ENCODE data around the gene IL1RL2.

IL1RL2 gene

DNA sequence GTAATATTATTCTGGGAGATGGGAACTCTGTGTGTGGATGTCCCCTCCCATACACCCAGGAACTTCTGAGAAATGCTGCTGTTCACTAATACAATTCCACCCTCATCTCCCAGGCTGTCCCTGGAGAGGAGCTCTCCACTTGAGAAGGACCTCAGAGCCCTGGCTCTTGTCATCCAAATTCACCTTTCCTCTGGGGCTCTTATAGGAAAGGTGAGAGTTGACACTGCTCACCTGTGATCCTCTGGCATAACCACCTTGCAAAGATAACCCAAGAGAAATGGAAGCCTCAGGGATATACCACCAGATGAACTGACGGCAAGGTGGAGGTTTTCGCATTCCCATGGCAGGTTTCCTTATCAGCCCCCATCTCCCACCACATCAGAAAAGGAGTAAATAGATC is 52.0 kb downstream of the IL1RL2 start:
- no peak for DNase-seq (ENCODE audit: low spot score)

DNA sequence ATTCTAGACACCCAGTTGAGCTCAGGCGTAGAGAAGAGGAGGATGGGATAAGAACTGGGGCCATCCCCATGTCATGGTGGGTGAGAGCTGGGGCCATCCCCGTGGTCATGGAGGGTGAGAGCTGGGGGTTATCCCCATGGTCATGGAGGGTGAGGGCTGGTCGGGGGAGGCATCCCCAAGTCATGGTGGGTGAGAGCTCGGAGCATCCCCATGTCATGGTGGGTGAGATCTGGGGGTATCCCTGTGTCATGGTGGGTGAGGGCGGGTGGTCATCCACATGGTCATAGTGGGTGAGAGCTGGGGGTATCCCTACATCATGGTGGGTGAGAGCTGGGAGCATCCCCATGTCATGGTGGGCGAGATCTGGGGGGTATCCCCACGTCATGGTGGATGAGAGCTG is 52.5 kb downstream of the IL1RL2 start:
- DNase-seq (ENCODE audit: low spot score), result no peak

DNA sequence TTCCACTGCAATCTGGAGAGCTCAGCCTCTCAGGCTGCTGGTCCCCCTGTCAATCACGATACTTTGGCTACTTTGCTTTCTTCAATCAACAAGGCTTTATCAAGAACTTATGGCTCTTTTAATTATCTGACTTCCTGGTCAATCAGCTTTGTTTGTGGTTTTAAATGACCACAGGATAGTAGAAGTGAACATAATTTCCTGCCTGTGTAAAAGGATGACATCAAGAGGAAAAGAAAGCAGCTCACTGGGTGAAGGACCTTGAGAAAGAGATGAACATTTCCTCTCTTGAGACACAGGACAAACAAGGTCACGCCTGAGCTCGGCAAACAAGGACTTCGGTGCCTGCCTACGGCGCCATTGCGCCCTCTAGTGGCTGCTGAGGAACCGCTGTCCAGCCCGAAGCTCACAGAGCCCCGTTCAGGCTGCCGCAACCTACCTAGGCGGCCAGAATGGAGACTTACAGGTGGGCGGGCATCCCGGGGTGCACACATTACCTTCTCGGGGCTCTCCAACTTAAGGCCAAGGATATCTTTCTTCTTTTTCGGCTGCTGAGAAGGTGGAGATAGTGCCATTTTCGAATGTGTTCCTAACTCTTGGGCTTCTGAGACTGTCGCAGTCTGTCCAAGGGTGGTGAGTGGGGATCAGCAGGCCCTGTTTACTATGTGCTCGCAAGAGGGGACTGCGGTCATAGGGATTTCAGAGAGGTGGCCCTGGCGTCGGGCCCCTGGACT is 54.0 kb downstream of the IL1RL2 start:
- DNase-seq (ENCODE audit: low spot score), result peak; percentile 82

DNA sequence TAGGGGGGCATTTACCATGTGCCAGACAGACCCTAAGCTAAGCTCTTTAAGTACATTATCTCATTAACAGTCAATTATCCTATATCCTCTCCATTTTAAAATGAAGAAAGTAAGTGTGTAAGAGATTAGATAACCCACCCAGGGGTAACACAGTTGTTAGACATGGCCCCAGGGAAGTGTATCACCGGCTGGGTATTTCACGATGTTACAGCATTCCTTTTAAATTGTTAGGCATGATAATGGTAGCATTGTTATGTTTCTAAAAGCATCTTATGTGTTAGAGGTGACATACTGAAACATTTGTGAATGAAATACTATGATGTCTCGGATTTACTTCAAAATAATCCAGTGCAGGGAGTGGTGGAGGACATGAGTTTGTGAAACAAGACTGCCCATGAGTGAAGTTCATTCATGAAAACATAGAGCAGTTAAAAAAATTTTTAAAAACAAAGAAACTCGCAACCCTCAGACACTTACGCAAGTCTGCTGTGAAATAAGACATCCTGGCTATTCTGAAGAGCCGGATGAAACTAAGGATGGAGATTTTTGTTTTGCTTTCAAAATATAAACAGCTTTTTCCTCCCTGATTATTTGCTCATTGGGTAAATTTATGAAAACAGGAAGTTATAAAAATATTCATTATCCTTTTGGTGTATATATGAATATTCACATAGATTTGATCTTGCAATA is 54.9 kb downstream of the IL1RL2 start:
- DNase-seq (ENCODE audit: low spot score), result no peak

DNA sequence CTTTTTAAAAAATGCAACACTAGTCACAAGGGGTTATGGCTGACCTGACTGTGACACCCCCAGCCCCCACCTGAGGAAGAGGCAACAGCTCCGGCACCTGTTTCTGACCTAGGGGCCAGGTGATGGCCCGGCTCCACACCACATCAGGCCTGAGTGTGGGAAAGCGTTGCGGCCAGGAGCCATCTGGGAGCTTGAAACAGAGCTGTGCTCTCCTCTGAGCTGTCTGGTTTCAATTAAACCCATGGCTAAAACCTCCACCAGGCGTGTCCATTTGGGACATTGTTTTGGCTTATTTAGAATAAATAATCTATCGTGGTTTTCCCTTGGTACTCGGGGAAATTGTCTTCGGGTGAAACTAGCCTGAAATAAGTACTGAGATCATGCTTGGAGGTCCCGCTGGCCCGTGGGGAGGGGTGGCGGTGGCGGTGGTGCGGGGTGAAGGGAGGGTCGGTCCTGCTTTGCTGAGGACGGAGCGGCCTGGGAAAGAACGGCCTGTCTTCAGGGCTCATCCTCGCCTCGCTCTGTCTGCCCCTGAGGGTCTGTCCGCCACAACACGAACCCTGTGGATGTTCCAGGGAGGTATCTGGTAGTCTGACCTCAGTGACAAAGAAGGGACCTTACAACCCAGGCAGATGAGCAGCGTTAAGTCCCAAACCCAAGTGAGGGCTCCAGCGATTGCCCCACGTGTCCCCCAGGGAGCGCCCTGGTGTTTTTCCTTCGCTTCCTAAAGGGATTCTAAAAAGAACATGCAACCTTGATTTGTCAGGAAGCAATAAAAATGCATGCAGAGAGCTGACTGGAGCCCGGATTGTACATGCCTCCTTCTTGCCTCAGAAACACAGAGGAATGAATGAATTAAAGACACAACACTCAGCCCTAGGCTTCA is 58.7 kb downstream of the IL1RL2 start:
- DNase-seq (ENCODE audit: low spot score), result no peak

DNA sequence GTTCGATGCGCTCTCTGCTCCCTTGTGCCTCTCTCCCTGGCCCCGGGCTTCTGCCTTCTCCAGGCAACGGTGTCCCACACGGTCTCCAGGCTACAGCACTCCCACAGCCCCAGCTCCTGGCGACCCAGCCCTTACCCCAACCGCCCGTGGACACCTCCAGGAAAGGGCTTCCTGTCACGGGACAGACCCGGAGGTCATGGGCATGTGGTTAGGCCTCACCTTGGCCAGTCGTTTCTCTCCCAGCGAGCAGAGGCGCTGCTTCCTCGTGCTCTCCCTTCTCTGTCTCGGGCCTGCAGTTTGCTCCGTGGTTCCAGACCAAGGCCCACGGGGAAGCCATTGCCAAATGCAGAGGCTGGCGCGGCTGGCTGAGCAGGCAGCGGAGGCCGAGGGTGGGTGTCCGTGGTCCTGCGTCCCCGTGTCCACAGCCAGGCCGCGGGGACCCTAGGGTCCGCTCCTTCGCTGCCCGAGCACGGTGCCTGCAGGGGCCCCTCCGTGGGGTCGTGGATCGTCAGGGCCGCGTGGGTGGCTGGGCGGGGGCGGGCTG is 63.5 kb downstream of the IL1RL2 start:
- no peak for DNase-seq (ENCODE audit: low spot score)

DNA sequence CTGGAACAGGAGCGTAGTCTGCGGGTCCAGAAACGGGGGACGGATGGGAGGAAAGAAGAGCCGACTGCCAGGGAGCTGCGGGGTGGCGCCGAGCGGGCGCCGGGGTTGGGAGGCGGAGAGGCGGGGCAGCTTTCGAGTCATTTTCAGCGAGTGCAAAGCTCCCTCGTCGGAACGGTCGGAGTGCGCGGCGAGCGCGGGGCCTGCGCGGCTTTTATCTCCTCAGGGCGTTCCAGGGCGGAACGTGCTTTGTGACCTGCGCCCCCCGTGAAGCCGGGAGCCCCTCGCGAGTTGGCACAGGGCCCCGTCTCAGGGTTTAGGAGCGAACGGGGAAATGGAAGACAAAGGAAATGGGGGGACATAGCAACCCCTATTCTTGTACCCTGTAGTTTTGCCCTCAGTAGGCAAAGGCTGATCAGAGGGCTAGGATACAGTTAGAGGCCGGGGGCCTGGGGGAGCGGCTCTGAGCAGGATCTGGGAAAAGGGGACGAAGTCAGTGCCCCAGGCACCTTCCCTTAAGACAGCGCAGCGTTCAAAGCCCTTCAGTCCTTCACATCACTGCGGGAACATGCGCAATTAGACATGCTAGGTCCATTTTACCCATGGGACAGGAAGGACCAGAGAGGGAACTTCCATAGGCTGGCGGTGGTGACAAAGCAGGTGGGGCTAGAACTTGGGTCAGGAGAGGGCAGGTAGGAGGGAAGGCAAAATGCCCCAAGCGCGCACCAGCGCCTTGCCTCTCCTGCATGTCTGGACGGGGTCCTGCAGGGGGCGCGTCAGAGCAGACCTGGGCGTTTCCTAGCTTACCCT is 64.4 kb downstream of the IL1RL2 start:
- DNase-seq (ENCODE audit: low spot score), result peak; percentile 42

DNA sequence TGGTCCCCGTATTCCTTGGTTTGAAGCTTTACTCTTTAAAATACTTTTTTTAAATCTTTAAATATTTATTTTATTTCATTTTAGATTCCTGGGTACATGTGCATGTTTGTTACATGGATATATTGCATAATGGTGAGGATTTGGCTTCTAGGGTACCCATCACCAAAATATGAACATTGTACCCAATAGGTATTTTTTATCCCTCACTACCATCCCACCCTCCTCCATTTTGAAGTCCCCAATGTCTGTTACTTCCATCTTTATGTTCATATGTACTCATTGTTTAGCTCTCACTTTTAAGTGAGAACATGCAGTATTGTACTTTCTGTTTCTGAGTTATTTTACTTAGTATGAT is 65.0 kb downstream of the IL1RL2 start:
- DNase-seq (ENCODE audit: low spot score), result no peak

DNA sequence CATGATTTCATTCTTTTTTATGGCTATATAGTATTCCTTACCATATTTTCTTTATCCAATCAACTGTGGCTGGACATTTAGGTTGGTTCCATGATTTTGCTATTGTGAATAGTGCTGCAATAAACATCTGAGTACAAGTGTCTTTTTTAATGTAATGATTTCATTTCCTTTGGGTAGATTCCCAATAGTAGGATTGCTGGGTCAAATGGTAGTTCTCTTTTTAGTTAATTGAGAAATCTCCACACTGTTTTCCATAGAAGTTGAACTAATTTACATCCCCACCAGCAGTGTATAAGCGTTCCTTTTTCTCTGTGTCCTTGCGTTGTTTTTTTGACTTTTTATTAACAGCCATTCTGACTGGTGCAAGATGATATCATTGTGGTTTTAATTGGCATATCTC is 65.4 kb downstream of the IL1RL2 start:
- no peak for DNase-seq (ENCODE audit: low spot score)

DNA sequence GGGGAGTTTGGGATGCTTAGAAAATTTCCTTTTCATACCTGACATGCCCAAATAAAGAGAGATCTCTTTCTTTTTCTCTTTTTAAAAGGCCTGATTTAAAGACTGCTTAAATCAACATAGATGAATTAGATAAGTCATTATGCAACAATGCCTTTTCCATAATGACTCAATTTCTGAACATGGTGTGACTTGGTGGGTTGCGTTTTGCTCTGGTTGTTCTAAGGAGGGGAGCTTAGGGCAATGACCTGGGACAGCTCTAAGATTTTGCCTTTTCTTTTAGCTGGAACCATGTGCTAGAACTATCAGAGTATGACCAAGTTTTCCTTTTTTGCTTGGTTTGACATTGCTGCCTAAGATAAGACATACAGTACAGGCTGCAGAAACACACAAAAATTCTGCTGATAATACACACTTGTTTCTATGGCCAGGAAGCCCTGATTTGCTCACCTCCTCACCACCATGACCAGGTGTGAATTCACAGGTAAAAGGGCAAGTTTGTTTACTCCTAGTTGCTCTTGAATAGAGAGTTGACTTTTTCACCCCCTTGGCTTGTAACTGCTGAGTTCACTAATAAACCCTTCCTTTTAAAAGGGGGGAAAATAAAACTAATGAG is 66.4 kb downstream of the IL1RL2 start:
- no peak for DNase-seq (ENCODE audit: low spot score)

DNA sequence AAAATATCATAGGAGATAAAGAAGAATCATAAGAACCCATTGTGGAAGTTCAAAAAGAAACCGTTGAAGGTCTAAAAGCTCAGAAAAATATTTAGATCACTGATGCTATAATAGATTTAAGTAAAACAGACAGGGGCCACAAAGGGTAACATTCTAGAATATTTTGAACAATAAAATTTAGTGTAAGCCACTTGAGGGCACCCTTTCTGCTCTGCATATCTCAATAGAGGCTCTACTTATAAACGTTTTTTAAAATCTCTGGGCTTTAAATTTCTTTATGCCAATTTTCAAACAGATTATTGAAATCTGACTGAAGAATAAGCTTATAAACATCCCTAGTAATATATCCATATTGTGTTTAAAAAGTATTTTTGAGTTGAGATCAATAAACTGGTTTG is 66.9 kb downstream of the IL1RL2 start:
- no peak for DNase-seq (ENCODE audit: low spot score)

DNA sequence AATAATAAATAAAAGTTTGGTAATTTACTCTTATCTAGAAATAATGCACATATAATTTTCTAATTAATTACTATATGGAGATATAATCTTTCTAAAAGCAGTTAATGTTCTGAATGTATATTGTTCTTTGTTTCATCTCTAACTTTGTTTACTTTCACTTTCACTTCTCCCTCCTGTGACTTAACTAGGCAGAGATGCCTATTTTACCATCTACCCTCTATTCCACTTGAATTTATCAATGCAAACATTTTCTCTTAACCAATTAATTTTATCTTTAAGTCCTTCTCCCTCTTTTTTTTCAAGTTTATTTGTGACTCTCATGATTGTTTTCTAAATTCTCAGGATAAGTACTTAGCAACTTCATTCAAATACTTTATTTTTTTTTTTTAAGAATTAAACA is 69.5 kb downstream of the IL1RL2 start:
- peak; percentile 19 for DNase-seq (ENCODE audit: low spot score)

DNA sequence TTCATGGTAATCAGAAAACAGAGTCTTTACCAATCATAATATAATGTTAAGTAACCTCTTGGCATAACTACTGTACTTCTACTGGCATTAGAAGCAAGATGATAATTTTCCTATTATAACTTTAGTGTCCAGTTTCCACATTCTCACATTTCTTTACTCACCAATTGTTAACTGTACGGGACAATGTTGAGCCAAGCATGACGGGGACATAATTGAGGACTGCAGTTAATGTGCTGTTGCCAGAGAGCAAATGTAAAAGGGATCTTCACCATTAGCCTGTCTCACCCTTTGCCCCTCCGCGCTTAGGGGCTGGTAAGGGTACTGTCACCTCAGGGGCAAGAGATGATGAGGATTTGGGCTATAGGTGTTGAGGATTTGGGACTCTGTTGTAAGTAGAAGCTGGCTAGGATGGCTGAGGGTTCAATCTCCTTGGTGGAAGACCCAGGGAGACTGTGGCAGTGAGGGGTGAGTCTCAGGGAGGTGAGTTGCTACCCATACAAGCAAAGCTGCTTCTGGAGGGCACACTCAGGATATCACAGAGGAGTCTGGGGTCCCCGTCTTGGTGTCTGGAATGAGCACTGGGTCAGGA is 70.1 kb downstream of the IL1RL2 start:
- no peak for DNase-seq (ENCODE audit: low spot score)

DNA sequence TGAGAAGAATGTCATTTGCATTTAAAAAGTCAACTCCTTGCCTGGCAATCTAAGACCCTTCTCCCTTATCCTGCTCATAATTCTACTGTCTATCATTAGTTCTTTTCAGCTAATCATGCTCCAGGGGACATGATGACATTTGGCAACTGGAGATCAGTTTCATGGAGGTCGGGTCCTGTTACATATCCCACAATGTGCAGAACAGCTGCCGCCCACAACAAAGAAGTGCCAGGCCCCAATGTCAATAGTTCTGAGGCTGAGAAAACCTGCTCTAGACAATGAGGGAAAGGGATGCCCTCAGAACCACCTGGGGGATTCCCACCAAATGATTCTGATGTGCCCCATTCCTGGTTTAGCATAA is 71.2 kb downstream of the IL1RL2 start:
- DNase-seq (ENCODE audit: low spot score), result no peak

DNA sequence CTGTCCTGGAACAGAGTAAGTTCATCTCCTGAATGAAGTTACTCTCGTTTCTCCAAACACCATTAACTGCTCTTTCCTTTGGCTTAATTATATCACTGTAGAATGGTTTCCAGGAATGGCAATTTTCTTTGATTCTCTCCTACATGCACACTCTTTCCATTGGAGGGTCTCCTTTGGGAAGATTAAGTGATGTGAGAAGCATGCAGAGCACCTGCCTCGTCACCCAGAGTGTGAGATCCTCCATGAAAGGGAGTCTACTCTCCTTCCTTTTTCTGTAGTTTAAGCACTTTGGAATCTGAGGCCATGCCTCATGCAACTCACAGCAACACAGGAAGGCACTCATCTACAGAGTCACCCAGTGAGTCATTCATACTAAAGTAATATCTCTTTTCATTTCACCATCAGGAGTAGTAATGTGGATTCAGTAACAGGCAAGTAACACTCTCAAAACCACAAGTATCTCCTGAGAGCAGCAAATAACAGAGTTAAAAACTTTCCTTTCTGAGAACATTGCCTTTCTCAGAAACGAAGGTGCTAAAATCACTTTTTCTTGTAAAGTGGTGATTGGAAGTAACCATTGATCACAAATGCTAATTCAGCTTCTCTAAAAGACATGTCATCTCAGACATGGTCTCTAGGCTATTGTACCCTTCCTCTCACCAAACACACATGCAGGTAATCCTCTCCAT is 71.7 kb downstream of the IL1RL2 start:
- no peak for DNase-seq (ENCODE audit: low spot score)

DNA sequence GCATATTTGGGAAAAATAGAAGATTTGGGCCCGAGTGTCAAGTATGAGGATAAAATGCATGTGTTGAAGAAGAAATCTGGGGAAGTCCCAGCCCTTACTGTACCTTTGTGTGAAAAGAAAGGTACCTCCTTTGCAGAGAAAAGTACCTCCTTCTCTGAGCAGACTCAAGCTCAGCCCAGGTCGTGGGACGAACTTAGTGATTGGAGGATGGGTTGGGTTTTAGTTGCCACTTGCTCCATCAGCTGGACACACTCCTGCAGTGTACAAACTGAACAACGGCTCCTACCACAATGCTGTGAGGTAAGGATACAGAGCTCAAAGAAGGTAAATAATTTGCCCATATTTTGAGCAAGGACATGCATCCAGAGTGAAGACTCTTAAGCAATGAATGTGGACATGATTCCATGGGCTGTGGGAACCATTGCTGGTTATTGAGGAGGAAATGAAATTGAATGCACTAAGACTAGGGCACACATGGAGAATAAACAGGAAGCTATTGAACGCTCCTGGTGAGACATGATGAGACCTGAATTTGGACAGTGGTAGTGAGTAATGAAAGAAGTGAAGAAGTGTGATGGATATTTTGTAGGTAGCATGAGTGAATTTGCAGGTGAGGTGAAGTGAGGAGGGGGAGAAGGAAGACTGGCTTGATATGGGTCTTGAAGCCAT is 74.8 kb downstream of the IL1RL2 start:
- no peak for DNase-seq (ENCODE audit: low spot score)

DNA sequence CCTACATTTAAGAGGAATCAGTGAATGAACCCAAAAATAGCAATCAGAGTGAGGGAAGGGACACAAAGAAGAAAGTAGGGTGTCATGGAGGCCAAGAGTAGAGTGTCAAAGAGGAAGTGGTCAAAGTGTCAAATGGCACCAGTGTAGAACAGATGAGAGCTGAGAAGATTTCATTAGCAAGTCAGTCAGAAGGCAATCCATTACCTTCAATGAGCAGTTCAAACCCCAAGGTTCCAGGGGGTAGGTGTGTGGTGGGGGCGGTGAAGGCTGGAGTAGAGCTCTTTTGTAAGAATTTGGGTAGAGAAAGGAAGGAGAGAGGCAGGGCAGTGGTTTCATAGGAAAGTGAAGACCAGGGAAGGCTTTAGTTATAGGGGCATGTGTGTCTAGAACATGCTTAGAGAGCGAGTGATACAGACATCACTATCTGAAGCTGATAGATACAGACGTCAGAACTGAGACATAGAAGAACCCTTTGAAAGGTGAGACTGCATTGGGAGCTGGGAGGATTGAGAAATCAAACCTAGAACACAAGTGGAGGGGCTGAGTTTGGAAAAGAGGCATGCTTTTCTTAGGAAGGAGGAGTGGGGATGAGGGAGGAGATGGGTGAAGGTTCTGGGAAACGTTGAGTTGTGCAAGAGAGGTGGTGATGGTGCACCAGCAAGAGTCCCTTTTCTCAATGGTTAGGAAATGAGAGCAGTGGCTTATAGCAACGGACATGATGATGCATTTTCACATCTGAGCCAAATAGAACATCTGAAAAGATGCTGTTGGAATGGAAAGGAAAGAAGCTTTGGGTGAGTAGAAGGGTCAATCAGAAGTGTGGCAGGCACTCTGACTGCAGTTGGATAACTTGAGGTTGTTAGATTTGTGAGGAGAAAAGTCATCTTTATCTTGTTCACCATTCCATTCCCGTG is 75.7 kb downstream of the IL1RL2 start:
- no peak for DNase-seq (ENCODE audit: low spot score)

DNA sequence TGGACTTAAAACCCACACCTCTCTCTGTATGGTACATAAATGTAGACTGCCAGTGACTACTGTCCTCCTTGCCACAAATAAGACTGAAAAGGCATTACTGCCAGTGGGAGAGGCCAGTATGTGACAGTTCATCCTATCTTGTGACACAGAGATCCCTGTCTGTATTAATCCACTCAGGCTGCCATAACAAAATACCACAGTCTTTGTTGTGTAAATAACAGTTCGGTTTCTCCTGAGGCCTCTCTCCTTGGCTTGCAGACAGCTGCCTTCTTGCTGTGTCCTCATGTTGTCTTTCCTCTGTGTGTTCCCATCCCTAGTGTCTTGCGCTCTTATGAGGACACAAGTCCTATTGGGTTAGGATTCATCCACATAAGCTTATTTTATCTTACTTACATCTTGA is 78.1 kb downstream of the IL1RL2 start:
- no peak for DNase-seq (ENCODE audit: low spot score)

DNA sequence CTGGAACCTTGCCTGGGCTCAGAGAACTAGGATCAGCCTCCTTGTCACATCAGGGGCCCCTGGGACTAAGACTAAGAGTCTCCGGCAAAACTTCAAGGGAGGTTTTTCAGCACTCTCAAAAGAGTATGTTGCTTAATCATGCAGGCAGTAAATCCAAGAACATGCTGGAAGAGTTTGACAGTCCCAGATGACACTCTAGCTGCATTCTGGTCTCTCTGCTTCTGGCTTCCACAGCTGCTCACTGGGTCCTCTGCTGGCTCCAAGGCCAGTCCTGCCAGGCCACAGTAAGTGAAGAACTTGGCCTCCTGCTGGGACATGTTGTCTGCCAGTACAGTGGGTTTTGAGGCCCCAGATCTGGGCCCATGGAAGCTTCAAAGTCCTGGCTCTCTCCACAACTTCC is 79.4 kb downstream of the IL1RL2 start:
- DNase-seq (ENCODE audit: low spot score), result no peak

All from hematopoietic multipotent progenitor cell treated with erythropoietin and hydrocortisone succinate and interleukin-3 and kit ligand, for 15 days (in vitro differentiated cells).